VCaP (cell line): ENCODE measurements around the gene PAPOLB.

Experiments
- H3K27ac ChIP-seq: fragments of 450-650 bp; 2 replicates; pipeline ENCODE4 v1.5.1; 2017
- TF ChIP-seq, protein P1 (sequence below): fragments of 450-650 bp; conservative IDR thresholded peaks from 2 replicates; pipeline ENCODE4 v1.5.1; 2017; ENCODE audit warnings: mild to moderate bottlenecking, moderate library complexity

Gene PAPOLB

DNA sequence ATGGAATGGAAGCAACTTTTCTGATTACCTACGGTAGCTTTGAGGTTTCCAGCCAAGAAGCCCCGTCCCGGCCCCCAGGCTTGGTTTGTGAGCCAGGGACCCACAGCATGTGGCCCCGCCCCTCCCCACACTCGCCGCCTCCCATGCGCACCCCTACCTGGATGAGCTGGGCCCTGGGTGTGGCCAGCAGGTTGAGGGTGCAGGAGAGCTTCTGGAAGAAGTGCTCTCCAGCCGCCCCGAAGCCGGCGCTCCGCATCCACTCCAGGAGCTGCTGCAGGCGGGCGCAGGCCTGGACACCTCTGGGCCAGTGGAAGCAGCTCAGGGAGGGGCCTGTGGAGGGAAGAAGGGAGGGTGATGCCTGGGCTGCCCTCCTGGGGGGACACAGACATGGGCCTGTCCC, 46.7 kb downstream of the PAPOLB start:
- TF ChIP-seq, protein P1, sequence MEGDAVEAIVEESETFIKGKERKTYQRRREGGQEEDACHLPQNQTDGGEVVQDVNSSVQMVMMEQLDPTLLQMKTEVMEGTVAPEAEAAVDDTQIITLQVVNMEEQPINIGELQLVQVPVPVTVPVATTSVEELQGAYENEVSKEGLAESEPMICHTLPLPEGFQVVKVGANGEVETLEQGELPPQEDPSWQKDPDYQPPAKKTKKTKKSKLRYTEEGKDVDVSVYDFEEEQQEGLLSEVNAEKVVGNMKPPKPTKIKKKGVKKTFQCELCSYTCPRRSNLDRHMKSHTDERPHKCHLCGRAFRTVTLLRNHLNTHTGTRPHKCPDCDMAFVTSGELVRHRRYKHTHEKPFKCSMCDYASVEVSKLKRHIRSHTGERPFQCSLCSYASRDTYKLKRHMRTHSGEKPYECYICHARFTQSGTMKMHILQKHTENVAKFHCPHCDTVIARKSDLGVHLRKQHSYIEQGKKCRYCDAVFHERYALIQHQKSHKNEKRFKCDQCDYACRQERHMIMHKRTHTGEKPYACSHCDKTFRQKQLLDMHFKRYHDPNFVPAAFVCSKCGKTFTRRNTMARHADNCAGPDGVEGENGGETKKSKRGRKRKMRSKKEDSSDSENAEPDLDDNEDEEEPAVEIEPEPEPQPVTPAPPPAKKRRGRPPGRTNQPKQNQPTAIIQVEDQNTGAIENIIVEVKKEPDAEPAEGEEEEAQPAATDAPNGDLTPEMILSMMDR = no peak
- H3K27ac ChIP-seq = no peak overlapping the region

DNA sequence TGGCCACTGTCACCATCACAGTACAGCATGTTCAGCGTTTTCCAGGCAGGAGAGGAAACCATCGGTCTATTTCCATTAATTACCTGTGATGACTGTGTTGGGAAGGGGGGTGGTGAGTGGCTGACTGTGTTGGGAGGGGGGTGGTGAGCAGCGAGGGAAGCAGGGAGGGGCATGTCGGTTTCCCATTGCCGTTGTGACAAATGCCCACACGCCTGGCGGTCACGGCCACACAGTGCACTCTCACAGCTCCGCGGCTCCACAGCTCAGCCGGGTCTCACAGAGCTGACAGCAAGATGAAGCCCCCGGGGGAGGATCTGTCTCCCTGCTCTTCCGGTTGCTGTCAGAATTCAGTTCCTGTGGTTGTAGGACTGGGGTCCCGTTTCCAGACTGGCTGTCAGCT, 47.4 kb downstream of the PAPOLB start:
- TF ChIP-seq, protein P1 = no peak
- no peak overlapping the region for H3K27ac ChIP-seq

DNA sequence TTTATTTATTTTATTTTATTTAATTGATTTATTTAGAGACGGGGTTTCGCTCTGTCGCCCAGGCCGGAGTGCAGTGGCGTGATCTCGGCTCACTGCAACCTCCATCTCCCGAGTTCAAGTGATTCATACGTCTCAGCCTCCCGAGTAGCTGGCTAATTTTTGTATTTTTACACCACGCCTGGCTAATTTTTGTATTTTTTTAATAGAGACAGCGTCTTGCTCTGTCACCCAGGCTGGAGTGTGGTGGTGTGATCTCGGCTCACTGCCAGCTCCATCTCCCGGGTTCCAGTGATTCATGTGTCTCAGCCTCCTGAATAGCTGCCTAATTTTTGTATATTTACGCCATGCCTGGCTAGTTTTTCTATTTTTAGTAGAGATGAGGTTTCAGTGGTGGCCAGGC, 52.2 kb downstream of the PAPOLB start:
- TF ChIP-seq, protein P1 = no peak
- no peak overlapping the region for H3K27ac ChIP-seq

DNA sequence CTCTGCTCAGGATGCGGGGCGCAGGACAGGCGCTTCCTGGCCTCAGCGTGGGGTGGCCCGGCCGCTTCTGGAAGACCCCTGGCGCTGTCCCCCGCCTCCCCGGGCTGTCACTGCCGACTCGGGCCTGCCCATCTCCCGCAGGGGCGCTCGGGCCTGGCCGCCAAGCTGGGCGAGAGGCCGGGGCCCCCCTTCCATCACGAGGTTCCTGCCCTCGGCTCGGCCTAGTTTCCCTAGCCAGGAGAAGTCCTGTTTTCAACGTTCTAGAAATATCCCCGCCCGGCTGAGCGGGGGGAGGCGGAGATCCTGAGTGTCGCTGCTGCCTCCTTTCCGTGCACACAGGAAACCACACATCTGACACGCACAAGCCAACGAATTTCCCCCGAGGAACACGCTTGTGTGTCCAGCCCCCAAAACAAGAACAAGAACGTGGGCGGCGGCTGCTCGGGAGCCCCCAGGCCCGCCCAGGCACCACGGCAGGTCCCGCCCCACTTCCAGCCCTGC, 52.7 kb downstream of the PAPOLB start:
- TF ChIP-seq, protein P1 = no peak
- H3K27ac ChIP-seq = no peak overlapping the region

DNA sequence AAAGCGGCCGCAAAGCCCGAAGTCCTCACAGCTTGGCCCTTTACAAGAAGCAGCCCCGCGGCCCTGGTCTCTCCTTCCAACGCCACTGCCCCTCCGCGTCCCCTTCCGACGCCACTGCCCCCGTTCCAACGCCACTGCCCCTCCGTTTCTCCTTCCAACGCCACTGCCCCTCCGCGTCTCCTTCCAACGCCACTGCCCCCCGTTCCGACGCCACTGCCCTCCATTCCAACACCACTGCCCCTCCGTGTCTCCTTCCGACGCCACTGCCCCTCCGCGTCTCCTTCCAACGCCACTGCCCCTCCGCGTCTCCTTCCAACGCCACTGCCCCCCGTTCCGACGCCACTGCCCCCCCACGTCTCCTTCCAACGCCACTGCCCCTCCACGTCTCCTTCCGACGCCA, 53.3 kb downstream of the PAPOLB start:
- H3K27ac ChIP-seq = no peak overlapping the region
- TF ChIP-seq, protein P1 = no peak

DNA sequence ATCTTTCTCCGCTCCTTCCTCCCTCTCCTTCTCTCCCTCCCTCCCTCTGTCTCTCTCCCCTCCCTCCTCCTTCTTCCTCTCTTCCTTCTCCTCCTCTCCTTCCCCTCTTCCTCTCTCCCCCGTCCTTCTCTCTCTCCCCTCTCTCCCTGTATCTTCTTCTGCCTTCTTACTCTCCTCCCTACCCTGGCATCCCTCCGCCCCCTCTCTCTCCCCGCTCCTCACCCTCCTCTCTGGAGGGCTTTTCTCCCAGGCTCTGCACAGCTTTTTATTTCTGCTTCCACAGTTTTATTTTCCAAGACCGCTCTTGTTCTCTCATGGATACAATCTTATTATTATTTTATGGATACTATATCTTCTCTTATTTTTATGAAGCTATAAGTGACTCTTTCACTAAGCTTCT, 53.8 kb downstream of the PAPOLB start:
- TF ChIP-seq, protein P1 = no peak
- no peak overlapping the region for H3K27ac ChIP-seq
